Effector memory CD8-positive, alpha-beta T cell (primary cell): ENCODE results near the gene NSMCE4A.
A peak's percentile ranks its signal among the peaks of the same experiment; 100 is the strongest.
"Not testable (repeated sequence)": the region's sequence is repeated elsewhere in the genome, so short reads cannot be mapped to it uniquely, and the experiment has no call there.

Experiments
- ATAC-seq: fragments of 150-1000 bp; cut with Tn5 transposase; replicated peaks from 2 replicates; pipeline ENCODE4 v1.10.0; 2021; ENCODE audit warnings: mild to moderate bottlenecking, moderate library complexity
- DNase-seq, 3 experiments: peaks; one replicate each; pipeline ENCODE4 v3.0.0; 2021
- H3K27ac Mint-ChIP-seq, 2 donors: one replicate each; pipeline ENCODE4 v1.8.0; 2022; ENCODE audit warnings: mild to moderate bottlenecking in 2 of 2, mixed read lengths in 2 of 2, moderate library complexity in 2 of 2
- H3K27me3 Mint-ChIP-seq, 2 donors: one replicate each; pipeline ENCODE4 v1.8.0; 2022; ENCODE audit warnings: mixed read lengths in 2 of 2
- H3K36me3 Mint-ChIP-seq: one replicate; pipeline ENCODE4 v1.8.0; 2022; ENCODE audit warnings: mild to moderate bottlenecking, moderate library complexity, mixed read lengths; ENCODE audit not compliant: insufficient read depth
- H3K4me1 Mint-ChIP-seq, 2 donors: one replicate each; pipeline ENCODE4 v1.8.0; 2022; ENCODE audit warnings: low read depth in 2 of 2, mixed read lengths in 2 of 2
- H3K4me3 Mint-ChIP-seq, 2 donors: one replicate each; pipeline ENCODE4 v1.8.0; 2022; ENCODE audit warnings: mild to moderate bottlenecking in 2 of 2, mixed read lengths in 2 of 2, moderate library complexity in 2 of 2
- H3K9me3 Mint-ChIP-seq, 2 donors: one replicate each; pipeline ENCODE4 v1.8.0; 2022; ENCODE audit warnings: mixed read lengths in 2 of 2
- total RNA-seq, 9 experiments: gene quantifications; one replicate each; lab custom pipeline; 2026; lab: John Stamatoyannopoulos, UW

The NSMCE4A gene
- 39.4 to 98.1 (median 75.0) reads per million in 9 experiments for total RNA-seq

GRCh38 chr10:121974535-121975294 lies at the start of gene NSMCE4A:
NSMCE4A (minus strand) TSS chr10:121975217; CDS start chr10:121975165, 52 bp downstream.
- Mint-ChIP-seq H3K27me3 (no peaks in the 10 kb centered on the region), H3K4me1 (peaks cover 15 to 18% of the 10 kb centered on the region in 2 donors), H3K4me3 (peak within 1 kb of the TSS; percentile 77), H3K36me3 (peaks cover 27% of the 10 kb centered on the region), H3K9me3 (no peaks in the 10 kb centered on the region), H3K27ac (peak within 1 kb of the TSS in 1 of 2 donors; percentile 53)
- ATAC-seq (peak; percentile 81), DNase-seq (peak; percentile 52 to 62 (median 61))

- H3K36me3 Mint-ChIP-seq, ATAC-seq, H3K4me1 Mint-ChIP-seq, H3K27ac Mint-ChIP-seq, H3K4me3 Mint-ChIP-seq, H3K9me3 Mint-ChIP-seq, DNase-seq: not testable (repeated sequence)
- peaks cover 0 to 22% of the 10 kb centered on the region in 2 donors for H3K27me3 Mint-ChIP-seq
These were observed 48.2 kb upstream of the NSMCE4A start for GRCh38 chr10:122023257-122023656.

GRCh38 chr10:122022276-122022675 lies 47.3 kb upstream of the NSMCE4A start:
- DNase-seq: no peak
- H3K27ac Mint-ChIP-seq: no peak overlapping the region
- H3K4me1 Mint-ChIP-seq: no peaks in the 10 kb centered on the region
- no peak overlapping the region for H3K4me3 Mint-ChIP-seq
- H3K9me3 Mint-ChIP-seq: no peaks in the 10 kb centered on the region
- ATAC-seq: no peak
- H3K27me3 Mint-ChIP-seq: peaks cover 0 to 25% of the 10 kb centered on the region in 2 donors
- H3K36me3 Mint-ChIP-seq: no peaks in the 10 kb centered on the region

- no peaks in the 10 kb centered on the region for H3K36me3 Mint-ChIP-seq
These were observed 46.8 kb upstream of the NSMCE4A start for GRCh38 chr10:122021828-122022227.

GRCh38 chr10:122021379-122021778 lies 46.4 kb upstream of the NSMCE4A start:
- ATAC-seq (no peak), DNase-seq (no peak)
- Mint-ChIP-seq H3K27ac (no peak overlapping the region), H3K4me3 (no peak overlapping the region), H3K9me3 (no peaks in the 10 kb centered on the region), H3K36me3 (no peaks in the 10 kb centered on the region), H3K4me1 (no peaks in the 10 kb centered on the region), H3K27me3 (peaks cover 0 to 34% of the 10 kb centered on the region in 2 donors)

More at GRCh38 chr10:122021828-122022227, 46.8 kb upstream of the NSMCE4A start:
- H3K27ac Mint-ChIP-seq: no peak overlapping the region
- DNase-seq (no peak), ATAC-seq (no peak)
- H3K4me1 Mint-ChIP-seq: no peaks in the 10 kb centered on the region
- H3K4me3 Mint-ChIP-seq: no peak overlapping the region
- peaks cover 0 to 29% of the 10 kb centered on the region in 2 donors for H3K27me3 Mint-ChIP-seq
- no peaks in the 10 kb centered on the region for H3K9me3 Mint-ChIP-seq

- no peak for ATAC-seq
- peaks cover 0 to 38% of the 10 kb centered on the region in 2 donors for H3K27me3 Mint-ChIP-seq
- H3K4me1 Mint-ChIP-seq: no peaks in the 10 kb centered on the region
- no peak overlapping the region for H3K27ac Mint-ChIP-seq
- no peak for DNase-seq
- no peak overlapping the region for H3K4me3 Mint-ChIP-seq
- no peaks in the 10 kb centered on the region for H3K36me3 Mint-ChIP-seq
- no peaks in the 10 kb centered on the region for H3K9me3 Mint-ChIP-seq
These were observed 45.2 kb upstream of the NSMCE4A start for GRCh38 chr10:122020226-122020625.

GRCh38 chr10:122019414-122019975 lies 44.5 kb upstream of the NSMCE4A start:
- no peaks in the 10 kb centered on the region for H3K4me1 Mint-ChIP-seq
- H3K36me3 Mint-ChIP-seq: no peaks in the 10 kb centered on the region

GRCh38 chr10:122018951-122019413 lies 44.0 kb upstream of the NSMCE4A start:
- no peaks in the 10 kb centered on the region for H3K4me1 Mint-ChIP-seq
- no peaks in the 10 kb centered on the region for H3K9me3 Mint-ChIP-seq
- peaks cover 5 to 50% of the 10 kb centered on the region in 2 donors for H3K27me3 Mint-ChIP-seq
- no peak overlapping the region for H3K27ac Mint-ChIP-seq
- ATAC-seq: no peak
- H3K4me3 Mint-ChIP-seq: no peak overlapping the region
- no peak for DNase-seq
- no peaks in the 10 kb centered on the region for H3K36me3 Mint-ChIP-seq

More at GRCh38 chr10:122019414-122019975, 44.5 kb upstream of the NSMCE4A start:
- H3K27me3 Mint-ChIP-seq: peaks cover 3 to 46% of the 10 kb centered on the region in 2 donors
- no peak overlapping the region for H3K4me3 Mint-ChIP-seq
- no peak for DNase-seq
- ATAC-seq: no peak
- H3K9me3 Mint-ChIP-seq: no peaks in the 10 kb centered on the region
- H3K27ac Mint-ChIP-seq: no peak overlapping the region

GRCh38 chr10:122018491-122018890 lies 43.5 kb upstream of the NSMCE4A start:
- Mint-ChIP-seq H3K4me3 (no peak overlapping the region), H3K27me3 (peaks cover 5 to 50% of the 10 kb centered on the region in 2 donors), H3K27ac (no peak overlapping the region), H3K36me3 (no peaks in the 10 kb centered on the region), H3K4me1 (no peaks in the 10 kb centered on the region), H3K9me3 (no peaks in the 10 kb centered on the region)
- ATAC-seq (no peak), DNase-seq (no peak)

GRCh38 chr10:122017926-122018325 lies 42.9 kb upstream of the NSMCE4A start:
- H3K9me3 Mint-ChIP-seq, H3K4me3 Mint-ChIP-seq, H3K4me1 Mint-ChIP-seq, H3K27ac Mint-ChIP-seq, H3K36me3 Mint-ChIP-seq, ATAC-seq, DNase-seq: not testable (repeated sequence)
- peaks cover 9 to 55% of the 10 kb centered on the region in 2 donors for H3K27me3 Mint-ChIP-seq

- H3K27me3 Mint-ChIP-seq: peaks cover 33 to 66% of the 10 kb centered on the region in 2 donors
- ATAC-seq: no peak
- DNase-seq: no peak
- no peak overlapping the region for H3K27ac Mint-ChIP-seq
- no peaks in the 10 kb centered on the region for H3K4me1 Mint-ChIP-seq
- no peaks in the 10 kb centered on the region for H3K36me3 Mint-ChIP-seq
- no peak overlapping the region for H3K4me3 Mint-ChIP-seq
- H3K9me3 Mint-ChIP-seq: no peaks in the 10 kb centered on the region
These were observed 39.7 kb upstream of the NSMCE4A start for GRCh38 chr10:122014652-122015248.

- no peaks in the 10 kb centered on the region for H3K9me3 Mint-ChIP-seq
- H3K27me3 Mint-ChIP-seq: peaks cover 33 to 52% of the 10 kb centered on the region in 2 donors
- no peaks in the 10 kb centered on the region for H3K36me3 Mint-ChIP-seq
- H3K4me1 Mint-ChIP-seq: no peaks in the 10 kb centered on the region
- DNase-seq (no peak), ATAC-seq (no peak)
- H3K4me3 Mint-ChIP-seq: no peak overlapping the region
- no peak overlapping the region for H3K27ac Mint-ChIP-seq
These were observed 38.3 kb upstream of the NSMCE4A start for GRCh38 chr10:122013311-122013780.

GRCh38 chr10:122012731-122013130 lies 37.7 kb upstream of the NSMCE4A start:
- Mint-ChIP-seq H3K9me3 (no peaks in the 10 kb centered on the region), H3K27me3 (peaks cover 33 to 57% of the 10 kb centered on the region in 2 donors), H3K27ac (no peak overlapping the region), H3K4me3 (no peak overlapping the region), H3K4me1 (no peaks in the 10 kb centered on the region), H3K36me3 (no peaks in the 10 kb centered on the region)
- no peak for ATAC-seq
- DNase-seq: no peak
